A673 (cell line): Measurements from ENCODE around the gene CTRB2. TPM values are rescaled to one million over a fixed set of nuclear protein-coding genes. Genes with fewer than 3 reads are reported as not detected.

Experiments used
- Bru-seq: library from RNA; stranded (reverse); fragments of 400-500 nt; gene quantifications from one replicate; lab custom pipeline; 2021; lab: Mats Ljungman, UMichigan
- BruChase-seq, 2 experiments: library from RNA; stranded (reverse); fragments of 400-500 nt; gene quantifications; one replicate each; lab custom pipeline; 2021; lab: Mats Ljungman, UMichigan
- BruUV-seq: library from RNA; stranded (reverse); fragments of 400-500 nt; replicated peaks from 2 replicates; lab custom pipeline; 2021; lab: Mats Ljungman, UMichigan
- CTCF ChIA-PET: fragments of 300-600 bp; sonication (Branson Sonifier 250); formaldehyde crosslinking; loops from one replicate; lab custom pipeline; 2022; ENCODE audit warnings: antibody characterized with exemption; lab: Charles Lee
- POLR2A ChIA-PET: fragments of 300-600 bp; sonication (Branson Sonifier 250); formaldehyde crosslinking; loops from one replicate; lab custom pipeline; 2022; ENCODE audit warnings: antibody characterized with exemption; ENCODE audit not compliant: low non-redundant PET; lab: Charles Lee
- DNase-seq: peaks from one replicate; pipeline ENCODE4 v3.0.0-alpha.2; 2015; ENCODE audit warnings: low spot score
- H3K27ac ChIP-seq: fragments of 200-600 bp; sonication (generic); 2 replicates; pipeline ENCODE4 v1.5.1; 2016; ENCODE audit warnings: mixed run types, low read depth, mild to moderate bottlenecking, mixed read lengths, antibody characterized with exemption, low read length; ENCODE audit not compliant: poor library complexity, severe bottlenecking
- H3K27me3 ChIP-seq: fragments of 200-600 bp; sonication (generic); replicated peaks from 2 replicates; pipeline ENCODE4 v1.6.1; 2017; ENCODE audit warnings: mixed run types, low read depth, mild to moderate bottlenecking, mixed read lengths, antibody characterized with exemption, low read length; ENCODE audit not compliant: insufficient read depth, poor library complexity
- H3K36me3 ChIP-seq: fragments of 200-600 bp; sonication (generic); 2 replicates; pipeline ENCODE4 v1.6.1; 2016; ENCODE audit warnings: mixed run types, mild to moderate bottlenecking, mixed read lengths, antibody characterized with exemption, low read length; ENCODE audit not compliant: insufficient read depth, poor library complexity, severe bottlenecking
- H3K4me1 ChIP-seq: fragments of 200-600 bp; sonication (generic); 2 replicates; pipeline ENCODE4 v1.6.1; 2017; ENCODE audit warnings: mixed run types, mild to moderate bottlenecking, mixed read lengths, antibody characterized with exemption, low read length; ENCODE audit not compliant: insufficient read depth, poor library complexity, severe bottlenecking
- H3K4me3 ChIP-seq: fragments of 200-600 bp; sonication (generic); 2 replicates; pipeline ENCODE4 v1.5.1; 2016; ENCODE audit warnings: low read depth, mixed run types, mild to moderate bottlenecking, mixed read lengths, low read length; ENCODE audit not compliant: poor library complexity, severe bottlenecking
- H3K9me3 ChIP-seq: fragments of 200-600 bp; sonication (generic); 2 replicates; pipeline ENCODE4 v1.6.1; 2016; ENCODE audit warnings: mixed run types, low read depth, mild to moderate bottlenecking, mixed read lengths, antibody characterized with exemption, low read length; ENCODE audit not compliant: poor library complexity, severe bottlenecking
- CTCF ChIP-seq: fragments of 300-800, 200-600 bp; sonication (generic); conservative IDR thresholded peaks from 2 replicates; pipeline ENCODE4 v1.5.1; 2017; ENCODE audit warnings: low read depth, mild to moderate bottlenecking, antibody characterized with exemption, low read length, moderate library complexity, mixed read lengths
- EZH2 ChIP-seq: fragments of 200-600 bp; sonication (generic); IDR thresholded peaks from 2 replicates; pipeline ENCODE4 v1.6.1; 2017; ENCODE audit warnings: borderline replicate concordance, low read depth, mild to moderate bottlenecking, mixed read lengths, antibody characterized with exemption, low read length; ENCODE audit not compliant: poor library complexity, severe bottlenecking
- intact Hi-C: fragments of 100-400 bp; cut with micrococcal nuclease; formaldehyde crosslinking; loops from one replicate; pipeline ENCODE4 v1.10.0; 2022; ENCODE audit not compliant: unreplicated experiment
- long read RNA-seq: library from polyadenylated mRNA; stranded (forward); transcript quantifications from one replicate; pipeline ENCODE4 v2.0.0, GENCODE V29; 2022
- total RNA-seq: library from RNA; stranded (reverse); gene quantifications from 2 replicates; pipeline ENCODE4 v1.2.3, GENCODE V29; 2021

The CTRB2 gene
- total RNA-seq (not detected in 2 replicates), Bru-seq, nascent RNA (not detected), BruChase-seq, experiment 1, labeled RNA remaining after a 2-hour chase (not detected), BruChase-seq, experiment 2, labeled RNA remaining after a 6-hour chase (not detected)
- long read RNA-seq = 0 reads

GRCh38 chr16:75206749-75207451 is at the start of gene CTRB2:
Gene CTRB2, minus strand, starts transcription at chr16:75207161. Its CDS starts 20 bp downstream, at chr16:75207141.
- no peaks in the 10 kb centered on the region for H3K27me3 ChIP-seq
- no peaks in the 10 kb centered on the region for H3K9me3 ChIP-seq
- H3K4me3 ChIP-seq = no peak within 1 kb of the TSS
- ChIA-PET CTCF (no interaction called here), POLR2A (no interaction called here)
- BruUV-seq = no TSS peak
- DNase-seq = no peak
- H3K36me3 ChIP-seq = no peaks in the 10 kb centered on the region
- H3K4me1 ChIP-seq = no peaks in the 10 kb centered on the region
- H3K27ac ChIP-seq = no peak within 1 kb of the TSS
- intact Hi-C loops = loop anchor here (2.0 kb wide), 1 partner anchor 18 kb away; no protein-coding TSS in a partner anchor
- TF ChIP-seq CTCF = no peak
- TF ChIP-seq EZH2 = no peak

- H3K27me3 ChIP-seq = no peaks in the 10 kb centered on the region
- H3K4me3 ChIP-seq = no peak overlapping the region
- H3K27ac ChIP-seq = peak overlapping the region; percentile 47
- POLR2A ChIA-PET = no interaction called here
- H3K36me3 ChIP-seq = no peaks in the 10 kb centered on the region
- BruUV-seq = no TSS peak
- intact Hi-C loops = no loop called here
- no peak for TF ChIP-seq CTCF
- TF ChIP-seq EZH2 = no peak
- no peak for DNase-seq
- H3K4me1 ChIP-seq = peaks cover 52% of the 10 kb centered on the region
- CTCF ChIA-PET = interaction anchor here (1.2 kb wide), 1 partner anchor 123 kb away, joined by 3 read pairs; no protein-coding TSS in a partner anchor
- no peaks in the 10 kb centered on the region for H3K9me3 ChIP-seq
Observed at GRCh38 chr16:75256059-75256571, 49.2 kb upstream of the CTRB2 start.

GRCh38 chr16:75254359-75254837 is 47.4 kb upstream of the CTRB2 start:
- no peak overlapping the region for H3K4me3 ChIP-seq
- no peaks in the 10 kb centered on the region for H3K36me3 ChIP-seq
- no peaks in the 10 kb centered on the region for H3K27me3 ChIP-seq
- intact Hi-C loops = no loop called here
- ChIA-PET CTCF (no interaction called here), POLR2A (no interaction called here)
- H3K9me3 ChIP-seq = no peaks in the 10 kb centered on the region
- TF ChIP-seq EZH2 = no peak
- peaks cover 52% of the 10 kb centered on the region for H3K4me1 ChIP-seq
- peak overlapping the region; percentile 86 for H3K27ac ChIP-seq
- no TSS peak for BruUV-seq
- peak; percentile 39 for DNase-seq
